ENCODE data around the gene RBBP6. TPM values are rescaled to one million over a fixed set of nuclear protein-coding genes. Genes with fewer than 3 reads are reported as not detected.
A peak's percentile ranks its signal among the peaks of the same experiment; 100 is the strongest.

The RBBP6 gene
- total RNA-seq, 1 donor: 31.5 TPM

GRCh38 chr16:24577167-24577566 is 37.8 kb downstream of the RBBP6 start:
- Histone ChIP-seq H2AFZ (ENCODE audit: low read length) (no peak overlapping the region), H3K79me2 (ENCODE audit: insufficient read depth, low read length) (no peaks in the 10 kb centered on the region), H3K4me3 (ENCODE audit: insufficient read depth, low read length) (no peak overlapping the region), H3K4me2 (ENCODE audit: insufficient read depth, low read length) (no peak overlapping the region), H4K20me1 (ENCODE audit: insufficient read depth, low read length) (no peaks in the 10 kb centered on the region), H3K9me3 (ENCODE audit: low read depth, low read length) (no peaks in the 10 kb centered on the region), H3K27me3 (ENCODE audit: insufficient read depth, low read length) (no peaks in the 10 kb centered on the region), H3K4me1 (ENCODE audit: insufficient read depth, low read length) (no peaks in the 10 kb centered on the region), H3K36me3 (ENCODE audit: insufficient read depth, low read length) (peaks cover 6% of the 10 kb centered on the region), H3K27ac (ENCODE audit: low read depth, low read length) (no peak overlapping the region)
- TF ChIP-seq, protein P1, sequence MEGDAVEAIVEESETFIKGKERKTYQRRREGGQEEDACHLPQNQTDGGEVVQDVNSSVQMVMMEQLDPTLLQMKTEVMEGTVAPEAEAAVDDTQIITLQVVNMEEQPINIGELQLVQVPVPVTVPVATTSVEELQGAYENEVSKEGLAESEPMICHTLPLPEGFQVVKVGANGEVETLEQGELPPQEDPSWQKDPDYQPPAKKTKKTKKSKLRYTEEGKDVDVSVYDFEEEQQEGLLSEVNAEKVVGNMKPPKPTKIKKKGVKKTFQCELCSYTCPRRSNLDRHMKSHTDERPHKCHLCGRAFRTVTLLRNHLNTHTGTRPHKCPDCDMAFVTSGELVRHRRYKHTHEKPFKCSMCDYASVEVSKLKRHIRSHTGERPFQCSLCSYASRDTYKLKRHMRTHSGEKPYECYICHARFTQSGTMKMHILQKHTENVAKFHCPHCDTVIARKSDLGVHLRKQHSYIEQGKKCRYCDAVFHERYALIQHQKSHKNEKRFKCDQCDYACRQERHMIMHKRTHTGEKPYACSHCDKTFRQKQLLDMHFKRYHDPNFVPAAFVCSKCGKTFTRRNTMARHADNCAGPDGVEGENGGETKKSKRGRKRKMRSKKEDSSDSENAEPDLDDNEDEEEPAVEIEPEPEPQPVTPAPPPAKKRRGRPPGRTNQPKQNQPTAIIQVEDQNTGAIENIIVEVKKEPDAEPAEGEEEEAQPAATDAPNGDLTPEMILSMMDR (IDR thresholded peaks at IDR 0.05; ENCODE audit: extremely low read depth, low read depth, low read length): no peak
- DNase-seq (ENCODE audit: insufficient read length, low spot score, missing footprints): no peak

DNA sequence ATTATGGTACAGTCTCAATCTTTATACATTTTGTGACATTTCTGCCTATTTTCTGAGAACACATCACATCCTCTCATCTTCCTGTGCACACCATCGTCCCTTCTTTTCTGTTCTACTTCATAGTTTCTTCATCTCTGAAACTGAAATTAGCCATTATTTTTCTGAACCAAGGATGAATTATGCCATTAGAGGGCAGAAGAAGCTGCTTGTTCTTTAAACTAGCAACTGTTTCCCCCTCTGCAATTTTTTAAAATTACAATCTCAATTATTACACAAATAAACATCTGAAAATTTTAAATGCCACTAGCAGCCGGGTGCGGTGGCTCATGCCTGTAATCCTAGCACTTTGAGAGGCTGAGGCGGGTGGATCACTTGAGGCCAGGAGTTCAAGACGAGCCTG is 41.3 kb downstream of the RBBP6 start:
- H3K36me3 ChIP-seq (ENCODE audit: insufficient read depth, low read length): no peaks in the 10 kb centered on the region
- H3K79me2 ChIP-seq (ENCODE audit: insufficient read depth, low read length): no peaks in the 10 kb centered on the region
- TF ChIP-seq, protein P1 (IDR thresholded peaks at IDR 0.05; ENCODE audit: extremely low read depth, low read depth, low read length): peak; percentile 60
- DNase-seq (ENCODE audit: insufficient read length, low spot score, missing footprints): peak; percentile 80
- H3K27ac ChIP-seq (ENCODE audit: low read depth, low read length): no peak overlapping the region
- H3K4me3 ChIP-seq (ENCODE audit: insufficient read depth, low read length): no peak overlapping the region
- H2AFZ ChIP-seq (ENCODE audit: low read length): peak overlapping the region; percentile 69
- no peaks in the 10 kb centered on the region for H3K9me3 ChIP-seq (ENCODE audit: low read depth, low read length)
- H3K27me3 ChIP-seq (ENCODE audit: insufficient read depth, low read length): no peaks in the 10 kb centered on the region
- H3K4me1 ChIP-seq (ENCODE audit: insufficient read depth, low read length): peaks cover 3% of the 10 kb centered on the region
- peak overlapping the region; percentile 30 for H3K4me2 ChIP-seq (ENCODE audit: insufficient read depth, low read length)
- no peaks in the 10 kb centered on the region for H4K20me1 ChIP-seq (ENCODE audit: insufficient read depth, low read length)

DNA sequence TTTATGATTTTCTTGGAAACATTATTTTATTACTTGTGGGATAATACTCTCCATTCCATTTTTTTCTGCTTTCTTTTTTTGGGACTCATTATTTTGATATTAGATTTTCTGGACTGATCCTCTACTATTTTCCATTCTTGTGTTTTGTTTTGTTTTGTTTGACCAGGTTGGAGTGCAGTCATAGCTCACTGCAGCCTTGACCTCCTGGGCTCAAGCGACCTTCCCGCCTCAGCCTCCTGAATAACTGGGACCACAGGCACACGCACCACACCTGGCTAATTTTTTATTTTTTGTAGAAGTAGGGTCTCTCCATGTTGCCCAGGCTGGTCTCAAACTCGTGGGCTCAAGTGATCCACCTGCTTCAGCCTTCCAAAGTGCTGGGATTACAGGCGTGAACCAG is 44.1 kb downstream of the RBBP6 start:
- no peak for DNase-seq (ENCODE audit: insufficient read length, low spot score, missing footprints)
- no peaks in the 10 kb centered on the region for H3K9me3 ChIP-seq (ENCODE audit: low read depth, low read length)
- TF ChIP-seq, protein P1 (IDR thresholded peaks at IDR 0.05; ENCODE audit: extremely low read depth, low read depth, low read length): no peak
- H3K4me3 ChIP-seq (ENCODE audit: insufficient read depth, low read length): no peak overlapping the region
- H3K36me3 ChIP-seq (ENCODE audit: insufficient read depth, low read length): no peaks in the 10 kb centered on the region
- H3K79me2 ChIP-seq (ENCODE audit: insufficient read depth, low read length): no peaks in the 10 kb centered on the region
- no peak overlapping the region for H3K27ac ChIP-seq (ENCODE audit: low read depth, low read length)
- no peaks in the 10 kb centered on the region for H4K20me1 ChIP-seq (ENCODE audit: insufficient read depth, low read length)
- H3K4me1 ChIP-seq (ENCODE audit: insufficient read depth, low read length): peaks cover 6% of the 10 kb centered on the region
- no peak overlapping the region for H2AFZ ChIP-seq (ENCODE audit: low read length)
- no peak overlapping the region for H3K4me2 ChIP-seq (ENCODE audit: insufficient read depth, low read length)
- no peaks in the 10 kb centered on the region for H3K27me3 ChIP-seq (ENCODE audit: insufficient read depth, low read length)

DNA sequence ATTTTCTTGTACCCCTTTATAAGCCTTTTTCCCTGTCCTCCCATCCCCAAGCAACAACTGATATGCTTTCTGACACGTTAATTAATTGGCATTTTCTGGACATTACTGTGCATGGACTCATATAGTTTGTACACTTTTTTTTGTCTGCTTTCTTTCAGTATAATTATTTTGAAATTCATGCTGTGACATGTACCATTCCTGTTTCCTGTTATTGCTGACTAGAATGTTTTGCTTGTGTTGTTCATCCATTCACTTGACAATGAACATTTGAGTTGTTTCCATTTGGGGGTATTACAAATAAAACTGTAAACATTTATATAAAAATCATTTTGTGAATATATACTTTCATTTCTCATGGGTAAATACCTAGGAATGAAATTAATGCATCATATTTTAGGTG is 50.6 kb downstream of the RBBP6 start:
- Histone ChIP-seq H3K9me3 (ENCODE audit: low read depth, low read length) (no peaks in the 10 kb centered on the region), H3K79me2 (ENCODE audit: insufficient read depth, low read length) (no peaks in the 10 kb centered on the region), H3K27ac (ENCODE audit: low read depth, low read length) (no peak overlapping the region), H2AFZ (ENCODE audit: low read length) (no peak overlapping the region), H3K36me3 (ENCODE audit: insufficient read depth, low read length) (no peaks in the 10 kb centered on the region), H3K4me1 (ENCODE audit: insufficient read depth, low read length) (peaks cover 6% of the 10 kb centered on the region), H3K4me2 (ENCODE audit: insufficient read depth, low read length) (no peak overlapping the region), H3K27me3 (ENCODE audit: insufficient read depth, low read length) (no peaks in the 10 kb centered on the region), H4K20me1 (ENCODE audit: insufficient read depth, low read length) (no peaks in the 10 kb centered on the region), H3K4me3 (ENCODE audit: insufficient read depth, low read length) (no peak overlapping the region)
- DNase-seq (ENCODE audit: insufficient read length, low spot score, missing footprints): no peak
- TF ChIP-seq, protein P1 (IDR thresholded peaks at IDR 0.05; ENCODE audit: extremely low read depth, low read depth, low read length): no peak

All from osteoblast (primary cell).